ENCODE measurements around the gene CHRNE.
"Not testable (repeated sequence)": the region's sequence is repeated elsewhere in the genome, so short reads cannot be mapped to it uniquely, and the experiment has no call there.

The CHRNE gene

DNA sequence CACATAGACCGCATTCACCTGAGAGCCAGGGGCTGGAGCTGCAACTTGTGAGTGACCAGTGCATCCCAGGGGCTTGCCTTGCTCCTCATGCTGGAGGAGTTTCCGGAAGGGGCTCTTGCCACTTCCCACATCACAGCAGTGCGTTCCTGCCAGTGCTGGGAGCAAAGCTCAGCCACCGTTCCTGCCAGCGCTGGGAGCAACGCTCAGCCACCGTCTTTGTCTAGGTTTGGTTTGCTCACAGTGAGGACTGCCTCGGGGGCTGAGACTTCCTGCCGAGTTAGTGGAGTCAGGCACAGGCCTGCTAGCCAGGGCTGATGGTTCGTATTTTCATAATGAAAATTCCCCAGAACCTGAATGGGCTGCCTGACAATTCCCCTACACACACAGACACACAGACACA is 5.4 kb upstream of the CHRNE start:
- DNase-seq (ENCODE audit: low read depth, low spot score): no peak

DNA sequence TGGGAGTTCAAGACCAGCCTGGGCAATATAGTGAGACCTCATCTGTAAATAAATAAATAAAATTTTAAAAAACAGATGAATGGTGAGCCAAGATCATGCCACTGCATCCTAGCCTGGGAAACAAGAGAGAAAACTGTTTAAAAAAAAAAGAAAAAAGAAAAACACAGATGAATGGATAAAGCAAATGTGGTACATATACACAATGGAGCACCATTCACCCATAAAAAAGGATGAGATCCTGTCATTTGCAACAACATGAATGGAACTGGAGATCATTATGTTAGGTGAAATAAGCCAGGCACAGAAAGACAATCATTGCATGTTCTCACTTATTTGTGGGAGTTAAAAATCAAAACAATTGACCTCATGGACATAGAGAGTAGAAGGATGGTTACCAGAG is 3.7 kb upstream of the CHRNE start:
- not testable (repeated sequence) for DNase-seq (ENCODE audit: low read depth, low spot score)

DNA sequence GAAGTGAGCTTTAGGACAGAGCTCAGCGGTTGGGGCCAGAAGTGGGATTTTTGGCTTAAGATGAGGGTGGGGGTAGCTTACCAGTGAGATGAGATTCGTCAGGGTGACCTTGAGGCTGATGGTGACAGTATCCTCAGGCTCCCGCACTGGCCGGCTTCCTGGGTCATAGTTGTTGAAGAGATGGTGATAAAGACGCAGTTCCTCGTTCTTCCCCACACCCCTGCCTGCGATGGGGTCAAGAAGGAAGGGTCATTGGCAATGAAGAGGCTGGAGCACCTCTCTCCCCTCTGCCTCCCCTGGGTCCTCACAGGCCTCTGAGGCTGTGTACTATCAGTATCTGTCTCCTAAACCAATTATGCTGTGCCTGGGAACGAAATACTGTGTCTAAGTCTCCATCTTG is 358 bp downstream of the CHRNE start:
- DNase-seq (ENCODE audit: low read depth, low spot score): no peak

DNA sequence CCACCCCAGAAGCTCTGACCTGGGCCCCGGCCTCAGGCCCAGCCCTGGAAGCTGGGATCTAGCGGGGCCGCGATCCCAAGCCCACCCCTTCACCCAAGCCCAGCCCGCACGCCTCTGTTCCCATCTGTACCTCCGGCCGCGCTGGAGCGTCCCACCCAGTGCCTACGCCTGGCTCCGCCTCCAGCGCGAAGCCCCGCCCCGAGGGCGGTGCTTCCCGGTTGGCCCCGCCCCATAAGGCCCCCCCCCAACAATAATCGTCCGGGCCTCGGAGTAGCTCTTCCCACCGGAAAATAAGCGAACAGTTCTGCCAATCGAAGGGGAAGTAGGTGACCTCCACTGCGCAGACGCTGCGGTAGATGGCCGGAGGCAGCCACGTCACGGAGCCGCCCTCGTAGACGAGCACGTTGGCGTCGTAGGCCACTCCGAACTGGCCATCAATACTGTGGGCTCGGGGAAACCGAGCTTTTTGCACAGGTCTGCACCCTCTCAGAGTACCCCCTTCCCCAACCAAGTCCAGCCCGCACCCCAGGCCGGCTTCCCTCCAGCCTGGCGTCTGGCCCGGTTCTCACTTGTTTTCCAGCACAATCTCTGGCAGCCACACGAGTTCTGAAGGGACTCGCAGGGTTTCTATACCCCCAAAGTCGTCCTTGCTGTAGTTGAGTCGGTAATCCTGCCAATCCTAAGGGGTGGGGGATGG is 1.1 kb downstream of the CHRNE start:
- DNase-seq (ENCODE audit: low read depth, low spot score): no peak

DNA sequence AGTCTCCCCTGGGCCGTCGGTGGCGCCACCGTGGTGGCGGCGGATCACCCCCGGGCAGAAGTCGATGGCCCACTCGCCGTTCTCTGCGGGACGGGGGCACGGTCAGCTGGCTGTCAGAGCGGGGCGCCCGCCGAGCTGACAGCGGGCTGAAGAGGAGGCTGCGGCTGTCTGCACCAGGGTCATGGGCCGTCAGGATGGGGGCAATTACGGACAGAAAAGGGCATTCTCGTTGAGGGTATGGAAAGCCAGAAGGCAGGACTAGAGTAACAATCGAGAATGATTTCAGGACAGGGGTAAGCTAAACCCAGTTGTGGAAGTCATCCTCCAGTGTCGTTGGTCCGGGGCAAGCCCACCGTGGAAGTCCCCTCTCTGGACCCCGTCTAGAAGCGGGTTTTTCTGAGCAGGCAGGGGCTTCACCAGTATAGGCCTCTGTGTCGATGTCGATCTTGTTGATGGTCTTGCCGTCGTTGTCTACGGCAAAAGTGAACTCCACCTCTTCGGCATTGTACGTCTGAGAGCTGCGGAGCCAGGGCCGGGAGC is 1.7 kb downstream of the CHRNE start:
- no peak for DNase-seq (ENCODE audit: low read depth, low spot score)

GRCh38 chr17:4900231-4901107 is 2.4 kb downstream of the CHRNE start:
- DNase-seq (ENCODE audit: low read depth, low spot score): peak; percentile 28

DNA sequence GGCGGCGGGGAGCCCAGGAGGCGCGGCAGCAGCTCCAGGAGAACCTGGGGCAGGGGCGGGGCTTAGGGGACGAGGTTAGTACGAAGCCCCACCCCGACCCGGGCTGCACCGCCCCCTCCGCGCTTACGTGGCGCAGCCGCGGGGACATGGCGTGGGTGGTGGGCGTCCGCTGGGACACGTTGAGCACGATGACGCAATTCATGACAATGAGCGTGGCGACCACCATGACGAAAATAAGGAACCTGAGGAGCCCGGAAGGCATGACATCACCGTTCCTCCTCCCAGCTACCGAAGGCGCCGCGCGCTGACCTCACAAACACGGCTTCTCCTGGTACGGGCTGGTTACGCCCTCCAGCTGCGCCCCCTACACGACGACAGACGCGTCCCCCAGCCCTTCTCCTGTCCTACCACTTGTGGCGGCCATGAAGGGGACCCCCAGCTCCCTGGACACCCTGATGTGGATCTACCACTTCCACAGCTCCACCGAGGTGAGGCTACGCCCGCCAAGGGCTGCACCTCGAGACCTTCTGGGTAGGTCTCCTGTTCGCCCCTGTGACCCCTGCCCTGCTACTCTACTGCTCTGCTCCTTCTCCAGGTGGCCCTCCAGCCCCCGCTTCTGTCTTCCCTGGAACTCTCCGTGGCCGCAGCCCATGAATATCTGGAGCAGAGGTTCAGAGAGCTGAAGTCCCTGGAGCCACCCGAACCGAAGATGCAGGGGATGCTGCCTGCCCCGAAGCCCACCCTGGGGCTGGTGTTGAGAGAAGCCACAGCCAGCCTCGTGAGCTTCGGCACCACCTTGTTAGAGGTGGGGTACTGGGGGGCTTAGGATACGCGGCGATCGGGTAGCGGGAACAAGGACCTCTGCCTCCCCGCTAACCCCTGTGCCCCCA is 3.3 kb downstream of the CHRNE start, which contains the start of gene C17orf107:
Gene C17orf107, plus strand, starts transcription at position 196 of the 890 bp plus-strand sequence. Its CDS starts 227 bp downstream, at position 423.
- DNase-seq (ENCODE audit: low read depth, low spot score): peak; percentile 85

DNA sequence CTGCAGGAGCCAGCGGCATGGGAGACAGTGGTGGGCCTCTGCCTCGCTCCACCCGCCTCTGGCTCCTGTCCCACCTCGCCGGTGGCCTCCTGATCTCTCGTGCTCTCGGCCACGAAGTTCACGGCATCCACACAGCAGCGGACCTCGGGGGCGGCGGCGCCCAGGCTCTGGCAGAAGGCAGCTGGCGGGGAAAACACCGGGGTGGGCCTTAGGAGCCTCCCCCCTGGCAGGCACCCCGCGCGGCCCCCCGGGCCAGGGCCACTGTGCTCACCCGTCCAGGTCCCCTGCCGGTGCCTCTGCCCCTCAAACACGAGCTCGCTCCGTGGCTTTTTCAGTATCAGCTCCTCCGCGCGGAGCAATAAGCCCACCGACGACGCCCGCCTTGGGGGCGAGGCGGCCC is 4.0 kb downstream of the CHRNE start:
- DNase-seq (ENCODE audit: low read depth, low spot score): no peak

DNA sequence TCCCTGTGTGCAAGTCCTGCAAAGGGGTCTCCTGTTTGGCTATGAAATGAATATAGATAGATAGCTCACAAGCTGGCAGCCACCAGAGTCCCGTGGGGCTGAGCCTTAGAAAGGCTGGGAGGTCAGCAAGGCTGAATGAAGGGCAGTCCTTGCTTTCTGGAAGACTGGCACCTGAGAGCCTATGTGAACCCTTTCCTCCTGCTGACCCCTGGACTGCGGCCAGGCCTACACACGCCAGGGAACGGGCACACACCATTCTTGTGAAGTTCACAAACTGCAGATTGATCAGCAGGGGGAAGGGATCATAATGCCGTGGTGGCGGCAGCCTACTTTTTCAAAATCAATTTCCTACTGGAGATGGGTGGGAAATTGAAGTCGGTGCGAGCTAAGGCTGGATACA is 4.5 kb downstream of the CHRNE start:
- DNase-seq (ENCODE audit: low read depth, low spot score): no peak

- no peak for DNase-seq (ENCODE audit: low read depth, low spot score)
These were observed 5.1 kb downstream of the CHRNE start for GRCh38 chr17:4897785-4898184.

- no peak for DNase-seq (ENCODE audit: low read depth, low spot score)
These were observed 5.7 kb downstream of the CHRNE start for GRCh38 chr17:4897198-4897687.

GRCh38 chr17:4896332-4897197 is 6.3 kb downstream of the CHRNE start:
- no peak for DNase-seq (ENCODE audit: low read depth, low spot score)

DNA sequence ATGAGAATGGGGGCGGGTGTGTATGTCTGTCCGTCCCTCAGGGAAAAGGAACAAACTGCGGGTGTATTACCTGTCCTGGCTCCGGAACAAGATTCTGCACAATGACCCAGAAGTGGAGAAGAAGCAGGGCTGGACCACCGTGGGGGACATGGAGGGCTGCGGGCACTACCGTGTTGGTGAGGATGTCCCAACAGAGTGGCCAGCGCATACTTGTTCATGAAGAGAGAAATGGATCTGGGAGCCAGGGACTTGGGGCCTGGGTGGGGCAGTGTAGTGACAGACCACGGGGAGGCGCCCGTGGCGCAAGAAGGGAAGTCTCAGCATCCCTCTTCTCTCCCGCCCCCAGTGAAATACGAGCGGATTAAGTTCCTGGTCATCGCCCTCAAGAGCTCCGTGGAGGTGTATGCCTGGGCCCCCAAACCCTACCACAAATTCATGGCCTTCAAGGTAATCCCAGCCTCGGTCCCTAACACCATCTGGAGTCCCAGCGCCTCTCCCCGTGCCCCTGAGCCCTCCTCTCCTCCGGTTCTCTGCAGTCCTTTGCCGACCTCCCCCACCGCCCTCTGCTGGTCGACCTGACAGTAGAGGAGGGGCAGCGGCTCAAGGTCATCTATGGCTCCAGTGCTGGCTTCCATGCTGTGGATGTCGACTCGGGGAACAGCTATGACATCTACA is 7.1 kb downstream of the CHRNE start:
- no peak for DNase-seq (ENCODE audit: low read depth, low spot score)

GRCh38 chr17:4895121-4895520 is 7.8 kb downstream of the CHRNE start:
- no peak for DNase-seq (ENCODE audit: low read depth, low spot score)

GRCh38 chr17:4893721-4894560 is 9.0 kb downstream of the CHRNE start:
- DNase-seq (ENCODE audit: low read depth, low spot score): no peak

- DNase-seq (ENCODE audit: low read depth, low spot score): no peak
These were observed 9.6 kb downstream of the CHRNE start for GRCh38 chr17:4893272-4893671.

- DNase-seq (ENCODE audit: low read depth, low spot score): no peak
These were observed 10.2 kb downstream of the CHRNE start for GRCh38 chr17:4892499-4893221.
